HG03575 (cell line): ENCODE results near the gene ABCF3.

Source experiments
- ATAC-seq: cut with Tn5 transposase; IDR thresholded peaks from one replicate; pipeline ENCODE4 v1.9.1; 2021; ENCODE audit not compliant: unreplicated experiment, insufficient number of reproducible peaks, low FRiP score; ENCODE audit errors: extremely low read depth

Gene ABCF3

DNA sequence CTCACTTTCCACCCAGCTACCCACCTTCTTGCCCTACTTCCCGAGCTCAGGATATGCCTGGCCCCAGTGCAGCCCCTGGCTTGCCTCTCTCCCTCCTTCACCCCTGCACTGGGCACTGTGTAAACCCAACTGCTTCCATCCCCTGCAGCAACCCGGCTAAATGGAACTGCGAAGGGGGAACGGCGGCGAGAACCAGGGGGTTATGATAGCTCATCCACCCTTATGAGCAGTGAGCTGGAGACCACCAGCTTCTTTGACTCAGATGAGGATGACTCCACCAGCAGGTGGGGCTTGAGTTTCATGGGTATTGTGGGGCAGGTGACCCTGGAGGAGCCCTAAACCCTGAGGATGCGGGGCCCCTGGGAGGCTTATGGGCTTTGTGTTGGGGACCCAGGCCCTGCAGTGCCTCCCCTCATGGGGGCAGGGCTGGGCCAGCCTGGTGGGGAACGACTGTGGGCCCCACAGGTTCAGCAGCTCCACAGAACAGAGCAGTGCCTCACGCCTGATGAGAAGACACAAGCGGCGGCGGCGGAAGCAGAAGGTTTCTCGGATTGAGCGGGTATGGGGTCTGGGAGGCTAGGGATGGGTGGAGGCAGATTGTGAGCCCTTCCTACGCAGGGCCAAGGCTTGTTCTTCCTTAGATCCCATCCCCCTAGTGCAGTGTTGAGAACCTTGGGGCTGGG, 21.2 kb upstream of the ABCF3 start:
- ATAC-seq = no peak

DNA sequence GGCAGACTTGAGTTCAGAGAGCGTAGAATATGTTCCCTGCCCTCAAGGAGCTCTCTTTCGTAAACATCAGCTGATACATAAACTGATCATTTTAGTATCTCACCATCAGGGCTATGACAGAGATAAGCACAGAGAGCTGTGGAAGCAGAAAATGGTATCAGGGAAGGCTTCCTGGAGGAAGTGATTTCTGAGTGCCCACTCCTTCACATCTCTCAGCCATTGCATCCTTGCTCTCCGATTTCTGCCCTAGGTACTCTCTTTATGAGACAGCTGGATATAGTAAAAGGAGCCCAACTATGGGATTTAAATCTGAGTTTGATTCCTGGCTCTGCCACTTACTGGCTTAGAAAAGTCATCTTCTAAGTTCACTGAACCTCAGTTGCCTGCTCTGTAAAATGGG, 20.5 kb upstream of the ABCF3 start:
- no peak for ATAC-seq

DNA sequence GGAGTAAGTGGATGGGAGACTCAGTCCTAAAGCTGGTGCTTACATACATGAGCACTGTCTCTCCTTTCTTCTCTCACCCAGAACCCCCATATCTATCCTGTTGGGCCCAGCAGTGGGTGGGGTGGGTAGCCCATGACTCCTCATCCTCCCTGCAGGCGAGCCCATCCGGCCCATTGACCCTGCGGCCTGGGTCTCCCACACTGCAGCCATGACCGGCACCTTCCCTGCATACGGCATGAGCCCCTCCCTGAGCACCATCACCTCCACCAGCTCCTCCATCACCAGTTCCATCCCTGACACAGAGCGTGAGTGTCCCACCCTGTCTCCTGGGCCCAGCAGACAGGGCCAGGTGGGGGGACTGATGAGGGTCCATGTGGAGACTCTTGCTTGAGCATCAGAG, 19.3 kb upstream of the ABCF3 start:
- ATAC-seq = no peak

DNA sequence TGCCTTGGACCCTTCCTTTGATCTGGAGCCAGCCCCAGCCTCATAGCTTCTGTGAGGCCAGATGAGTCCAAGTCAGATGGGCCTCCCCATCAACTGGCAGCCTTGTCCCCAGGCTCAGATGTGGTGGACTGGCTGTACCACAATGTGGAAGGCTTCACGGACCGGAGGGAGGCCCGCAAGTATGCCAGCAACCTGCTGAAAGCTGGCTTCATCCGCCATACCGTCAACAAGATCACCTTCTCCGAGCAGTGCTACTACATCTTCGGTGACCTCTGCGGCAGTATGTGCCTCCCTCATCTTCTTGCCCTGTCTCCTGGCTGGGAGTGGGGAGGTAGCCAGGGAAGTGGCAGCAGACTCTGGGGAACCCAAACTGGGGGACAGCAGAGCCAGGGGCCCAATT, 18.2 kb upstream of the ABCF3 start:
- no peak for ATAC-seq

DNA sequence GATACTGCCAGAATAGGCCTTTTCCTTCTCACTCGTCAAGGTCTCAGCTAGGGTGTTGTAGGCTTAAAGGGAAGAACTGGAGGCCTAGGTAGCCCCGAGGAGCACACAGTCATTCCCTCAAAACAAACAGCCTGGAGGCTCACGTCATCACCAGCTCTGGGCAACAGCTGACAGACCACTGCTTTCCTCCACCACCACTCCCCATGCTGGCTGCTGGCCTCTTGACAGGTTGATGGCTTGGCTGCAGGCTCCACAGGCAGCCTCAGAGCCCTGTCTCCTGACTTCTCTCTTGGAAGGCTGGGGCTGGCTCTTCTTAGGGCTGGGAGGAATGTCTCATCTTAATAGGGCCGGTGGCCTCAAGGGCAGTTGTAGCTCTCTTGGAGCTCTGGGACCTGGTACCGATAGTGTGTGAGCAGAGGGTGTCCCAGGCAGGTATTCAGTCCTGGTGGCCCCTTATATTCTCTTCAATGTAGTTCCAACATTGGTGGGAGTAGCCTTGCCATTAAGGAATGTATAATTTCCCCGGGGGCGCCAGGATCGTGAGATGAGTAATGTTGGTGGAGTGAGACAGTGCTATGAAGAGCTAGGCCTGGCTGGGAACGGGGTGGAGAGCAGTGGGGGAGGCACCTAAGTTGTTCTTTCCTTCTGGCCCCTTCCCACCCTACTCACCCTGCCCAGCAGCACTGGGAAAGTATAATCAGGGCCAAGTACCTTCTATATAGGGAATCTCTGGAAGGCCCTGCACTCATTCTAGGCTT, 17.5 kb upstream of the ABCF3 start:
- no peak for ATAC-seq

DNA sequence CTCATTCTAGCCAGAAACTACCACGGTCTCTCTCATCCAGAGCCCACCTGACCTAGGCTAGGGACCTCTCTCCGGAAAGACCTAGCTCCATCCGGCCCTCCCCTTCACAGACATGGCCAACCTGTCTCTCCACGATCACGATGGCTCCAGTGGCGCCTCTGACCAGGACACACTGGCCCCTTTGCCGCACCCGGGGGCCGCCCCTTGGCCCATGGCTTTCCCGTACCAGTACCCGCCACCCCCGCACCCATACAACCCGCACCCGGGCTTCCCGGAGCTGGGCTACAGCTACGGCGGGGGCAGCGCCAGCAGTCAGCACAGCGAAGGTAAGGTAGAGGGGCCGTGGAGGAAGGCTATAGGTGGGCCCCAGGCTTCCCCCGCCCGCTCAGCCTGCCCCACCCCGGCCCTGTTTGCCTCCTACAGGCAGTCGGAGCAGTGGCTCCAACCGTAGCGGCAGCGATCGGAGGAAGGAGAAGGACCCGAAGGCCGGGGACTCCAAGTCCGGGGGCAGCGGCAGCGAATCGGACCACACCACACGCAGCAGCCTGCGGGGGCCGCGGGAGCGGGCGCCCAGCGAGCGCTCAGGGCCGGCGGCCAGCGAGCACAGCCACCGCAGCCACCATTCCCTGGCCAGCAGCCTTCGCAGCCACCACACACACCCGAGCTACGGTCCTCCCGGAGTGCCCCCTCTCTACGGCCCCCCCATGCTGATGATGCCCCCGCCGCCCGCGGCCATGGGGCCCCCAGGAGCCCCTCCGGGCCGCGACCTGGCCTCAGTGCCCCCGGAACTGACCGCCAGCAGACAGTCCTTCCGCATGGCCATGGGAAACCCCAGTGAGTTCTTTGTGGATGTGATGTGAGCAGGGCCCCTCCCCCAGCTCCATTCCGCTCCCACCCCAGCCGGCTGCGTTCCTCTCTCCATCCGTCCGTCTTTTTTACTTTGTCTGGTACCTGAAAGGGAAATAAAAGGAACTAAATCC, 15.8 kb upstream of the ABCF3 start:
- ATAC-seq = no peak

DNA sequence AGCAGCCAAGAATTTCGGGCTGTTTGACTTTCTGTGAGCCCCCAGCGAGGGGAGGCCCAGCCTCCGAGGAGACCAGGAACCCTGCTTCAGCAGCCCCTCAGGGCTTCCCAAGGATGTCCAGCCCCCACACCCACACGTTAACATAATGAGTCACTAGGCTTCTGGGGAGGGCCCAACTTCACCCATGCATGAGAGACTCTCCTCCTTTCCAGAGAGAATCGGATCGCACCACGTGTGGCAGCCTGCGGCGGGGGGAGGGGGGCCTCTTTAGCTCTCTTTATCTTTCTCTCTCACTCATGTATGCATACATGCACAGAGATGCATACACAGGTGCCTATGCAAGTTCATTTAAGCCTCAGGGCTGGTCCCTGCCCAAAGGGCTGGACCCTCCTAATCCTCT, 14.4 kb upstream of the ABCF3 start:
- no peak for ATAC-seq

DNA sequence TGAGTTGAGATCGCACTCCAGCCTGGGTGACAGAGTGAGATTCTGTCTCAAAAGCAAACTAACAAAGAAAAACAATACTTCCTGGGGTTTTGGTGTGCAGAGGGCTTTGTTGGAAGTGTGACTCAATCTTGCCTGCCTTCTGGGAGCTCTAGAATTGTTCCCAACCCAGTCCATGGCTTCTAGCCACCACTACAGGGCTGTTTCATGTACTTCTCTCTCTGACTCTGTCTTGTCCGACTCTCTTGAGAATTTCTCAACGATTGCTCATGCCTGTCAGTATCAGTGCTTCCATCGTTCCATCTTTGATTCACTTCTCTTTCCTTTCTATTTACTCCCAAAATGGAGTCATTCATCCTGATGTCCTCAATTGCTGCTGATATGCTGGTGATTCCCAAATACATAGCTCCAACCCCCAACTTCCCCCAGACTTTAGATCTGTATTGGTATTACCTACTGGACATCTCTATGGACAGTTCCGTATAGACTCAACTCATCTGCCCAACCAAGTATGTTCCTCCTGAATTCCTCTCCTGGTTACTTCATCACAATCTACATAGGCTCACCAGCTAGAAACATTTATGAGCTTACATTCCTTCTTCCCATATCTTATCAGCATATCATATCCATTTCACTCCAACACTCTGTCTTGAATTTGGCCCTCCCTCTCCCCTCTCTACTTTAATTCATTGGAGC, 13.2 kb upstream of the ABCF3 start:
- no peak for ATAC-seq

DNA sequence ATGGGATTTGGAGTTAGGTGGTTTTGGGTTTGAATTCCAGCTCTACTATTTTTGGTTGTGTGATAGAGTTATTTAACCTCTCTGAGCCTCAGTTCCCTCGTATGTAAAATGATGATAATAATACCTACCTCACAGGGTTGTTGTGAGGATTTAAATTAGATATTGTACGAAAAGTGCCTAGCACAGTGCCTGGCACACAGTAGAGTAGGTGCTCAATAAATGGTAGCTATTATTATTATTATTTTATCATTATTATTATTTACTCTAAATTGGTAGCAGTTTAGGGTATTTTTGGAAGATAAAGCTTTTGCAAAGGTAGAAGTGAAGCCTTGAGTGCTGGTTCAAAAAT, 12.7 kb upstream of the ABCF3 start:
- no peak for ATAC-seq

DNA sequence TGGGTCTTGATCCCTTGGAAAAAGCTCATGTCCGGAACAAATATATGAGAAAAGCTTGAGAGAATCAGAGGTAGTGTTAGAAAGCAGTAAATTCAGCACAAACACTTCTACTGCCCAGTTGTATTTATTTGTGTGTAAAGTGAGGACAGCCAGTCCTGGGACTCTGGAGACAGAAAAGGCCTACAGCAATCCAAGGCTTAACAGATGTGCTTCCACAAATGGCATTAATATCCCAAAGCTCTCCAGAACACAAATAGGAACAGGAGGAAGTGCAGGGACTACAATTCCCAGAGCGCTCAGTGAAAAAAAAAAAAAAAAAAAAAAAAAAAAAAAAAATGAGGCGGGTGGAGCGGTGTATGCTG, 11.7 kb upstream of the ABCF3 start:
- ATAC-seq = no peak

DNA sequence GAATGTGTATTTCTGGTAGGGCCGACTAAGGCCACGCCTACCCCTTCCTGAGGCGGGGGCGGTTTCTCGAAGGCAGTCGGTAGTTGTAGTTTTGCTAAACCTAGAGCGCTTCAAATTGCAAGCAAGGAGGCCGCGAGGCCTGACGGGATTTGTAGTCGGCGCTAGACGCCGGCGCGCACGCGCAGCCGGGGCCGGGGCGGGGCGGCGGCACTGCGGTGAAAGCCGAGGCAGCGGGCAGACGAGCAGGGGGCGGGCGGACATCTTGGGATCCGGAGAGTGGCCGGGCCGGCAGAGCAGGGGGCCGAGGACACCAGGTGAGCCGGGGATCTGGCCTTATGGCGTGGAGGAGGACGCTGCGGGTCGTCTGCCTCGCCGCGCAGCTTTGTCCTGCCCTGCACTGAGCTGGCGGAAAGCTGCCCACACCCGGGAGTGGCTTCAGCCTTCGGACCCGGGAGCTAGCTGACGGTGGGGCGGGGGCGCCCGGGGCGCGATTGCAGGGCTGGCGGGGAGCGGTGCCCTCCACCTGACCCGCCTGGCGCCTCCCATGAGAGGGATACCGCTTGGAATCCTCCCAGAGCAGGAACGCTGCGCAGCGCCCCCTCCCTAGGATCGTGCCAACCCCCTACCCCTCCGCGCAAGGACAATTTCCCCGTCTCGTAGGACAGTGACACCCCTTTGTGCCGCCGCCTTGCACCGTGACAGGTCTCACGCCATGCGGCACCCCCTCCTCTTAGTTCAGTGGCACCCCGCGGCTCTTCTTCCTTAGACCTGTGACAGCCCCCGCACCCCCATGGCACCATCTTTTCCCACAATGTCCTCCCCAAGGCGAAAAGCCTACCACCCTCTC, 11.1 kb upstream of the ABCF3 start, which contains the start of gene AP2M1:
Gene AP2M1, plus strand, starts transcription at position 210 of the 847 bp plus-strand sequence. CDS start 2,139 bp downstream, outside the sequence.
- ATAC-seq = peak; percentile 85

DNA sequence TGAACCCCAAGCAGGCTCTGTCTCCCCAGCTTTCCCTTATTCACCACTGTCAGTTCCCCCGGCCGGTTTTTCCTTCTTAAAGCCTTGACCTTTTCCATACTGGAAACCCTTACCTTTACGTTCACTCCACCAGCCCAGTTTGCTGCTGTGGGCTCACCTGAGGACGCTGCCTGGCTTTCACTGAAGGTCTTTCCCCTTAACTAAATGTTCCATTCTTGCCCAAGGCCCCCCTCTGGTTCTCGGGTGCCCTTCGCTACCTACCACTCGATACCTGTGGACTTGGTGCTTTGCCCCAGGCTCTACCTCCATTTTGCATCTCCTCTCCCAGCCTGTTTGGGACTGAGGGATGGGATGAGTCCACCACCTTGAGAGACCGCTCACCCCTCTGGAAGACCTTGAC, 10.5 kb upstream of the ABCF3 start:
- no peak for ATAC-seq

DNA sequence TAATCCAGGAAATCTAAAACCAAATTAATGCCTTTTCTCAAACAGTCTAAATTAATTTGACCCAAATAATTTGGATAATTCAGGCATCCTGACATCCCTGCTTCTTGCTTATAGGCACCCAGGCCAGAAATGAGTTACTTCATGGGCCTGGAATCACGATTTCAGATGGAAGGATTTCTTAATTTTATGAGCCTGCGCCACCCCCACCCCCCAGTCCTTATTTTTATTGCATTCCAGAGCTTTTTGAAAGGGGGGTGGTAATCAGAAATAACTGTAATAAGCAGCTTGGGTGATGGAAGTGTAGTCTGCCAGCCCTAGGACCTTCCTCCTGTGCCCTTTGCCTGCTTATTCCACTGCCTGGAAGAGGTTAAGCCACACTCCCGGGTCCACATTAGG, 10.0 kb upstream of the ABCF3 start:
- ATAC-seq = no peak

DNA sequence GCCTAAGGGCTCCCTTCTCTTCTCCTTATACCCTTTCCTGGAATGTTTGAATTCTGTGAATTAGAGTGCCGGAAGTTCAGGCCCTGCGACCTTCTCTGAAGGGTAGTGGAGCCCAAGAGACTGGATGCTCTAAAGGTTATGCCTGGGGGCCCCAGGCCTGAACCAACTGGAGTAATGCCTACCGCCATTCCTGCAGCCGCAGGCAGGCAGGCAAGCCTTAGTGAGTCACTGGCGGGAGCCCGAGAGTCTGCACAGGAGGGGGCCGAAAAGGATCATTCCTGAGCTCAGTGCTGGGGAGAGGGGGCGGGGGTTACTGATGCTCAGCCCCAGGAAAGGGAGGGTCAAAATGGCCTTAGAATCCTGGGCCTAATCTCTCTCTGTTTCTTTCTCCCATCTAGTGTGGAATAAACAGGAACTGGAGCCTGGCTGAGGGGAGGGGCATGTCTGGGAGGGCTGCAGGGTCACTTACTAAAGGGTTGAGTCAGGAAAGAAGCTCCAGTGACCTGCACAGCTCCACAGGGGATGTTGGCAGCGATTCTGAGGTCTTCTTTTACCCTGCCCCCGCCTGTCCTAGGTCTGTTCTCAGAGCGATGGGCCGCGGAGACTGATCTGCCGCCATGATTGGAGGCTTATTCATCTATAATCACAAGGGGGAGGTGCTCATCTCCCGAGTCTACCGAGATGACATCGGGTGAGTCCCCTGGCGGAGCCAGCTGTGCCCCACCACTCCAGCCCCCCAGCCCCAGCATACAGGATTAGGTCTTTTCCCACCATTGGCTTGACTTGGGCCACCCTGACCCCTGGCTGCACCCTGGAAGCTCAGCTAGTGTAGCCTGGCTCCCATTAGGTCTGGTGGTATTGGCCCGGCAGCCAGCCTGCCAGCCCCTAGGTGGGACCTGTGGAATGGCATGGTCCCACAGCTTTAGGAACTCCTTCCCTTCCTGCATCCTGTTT, 9.3 kb upstream of the ABCF3 start:
- no peak for ATAC-seq

DNA sequence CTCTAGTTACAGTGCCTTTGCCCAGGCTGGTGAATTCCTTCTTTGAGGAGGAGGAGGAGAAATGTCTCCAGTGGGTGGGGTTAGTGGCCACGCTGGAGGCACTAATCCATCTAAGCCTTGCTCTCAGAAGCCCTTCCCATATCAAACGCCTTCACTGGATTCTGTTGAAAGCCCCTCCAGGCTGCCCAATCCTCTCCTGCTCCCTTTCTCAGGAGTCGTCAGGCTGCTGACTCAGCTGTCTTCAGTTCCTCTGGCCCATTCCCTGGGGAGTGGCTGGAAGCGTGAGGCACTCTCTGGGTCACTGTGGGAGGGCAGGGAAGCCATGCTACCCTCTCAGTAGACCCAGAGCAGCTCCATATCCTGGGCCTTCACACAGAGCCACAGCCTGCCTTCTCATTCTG, 8.7 kb upstream of the ABCF3 start:
- ATAC-seq = no peak

DNA sequence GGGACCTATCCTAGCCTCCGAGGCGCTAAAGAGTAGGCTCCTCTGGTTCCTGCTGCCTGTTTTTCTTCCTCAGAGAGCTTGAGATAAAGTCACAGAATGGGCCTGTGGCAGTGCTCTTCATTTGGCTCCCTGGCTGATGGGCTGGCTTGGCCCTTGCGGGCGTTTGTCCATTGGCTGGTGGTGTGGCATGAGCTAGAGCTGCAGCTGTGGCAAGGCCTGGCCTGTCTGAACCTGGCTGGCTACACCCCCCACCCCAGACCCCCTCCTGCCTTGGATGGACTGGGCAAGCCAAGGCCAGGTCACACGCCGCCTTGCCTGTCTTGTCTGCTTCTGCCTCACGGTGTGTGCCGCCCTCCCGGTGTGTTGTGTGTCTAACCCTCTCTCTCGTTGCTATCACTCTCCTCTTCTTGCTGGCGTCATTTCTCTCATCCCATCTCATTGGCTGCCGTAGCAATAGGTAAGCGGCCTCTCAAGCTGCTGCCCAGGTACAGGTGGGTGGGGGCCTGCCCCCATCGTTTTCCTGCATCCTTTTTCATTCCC, 8.2 kb upstream of the ABCF3 start:
- ATAC-seq = no peak

DNA sequence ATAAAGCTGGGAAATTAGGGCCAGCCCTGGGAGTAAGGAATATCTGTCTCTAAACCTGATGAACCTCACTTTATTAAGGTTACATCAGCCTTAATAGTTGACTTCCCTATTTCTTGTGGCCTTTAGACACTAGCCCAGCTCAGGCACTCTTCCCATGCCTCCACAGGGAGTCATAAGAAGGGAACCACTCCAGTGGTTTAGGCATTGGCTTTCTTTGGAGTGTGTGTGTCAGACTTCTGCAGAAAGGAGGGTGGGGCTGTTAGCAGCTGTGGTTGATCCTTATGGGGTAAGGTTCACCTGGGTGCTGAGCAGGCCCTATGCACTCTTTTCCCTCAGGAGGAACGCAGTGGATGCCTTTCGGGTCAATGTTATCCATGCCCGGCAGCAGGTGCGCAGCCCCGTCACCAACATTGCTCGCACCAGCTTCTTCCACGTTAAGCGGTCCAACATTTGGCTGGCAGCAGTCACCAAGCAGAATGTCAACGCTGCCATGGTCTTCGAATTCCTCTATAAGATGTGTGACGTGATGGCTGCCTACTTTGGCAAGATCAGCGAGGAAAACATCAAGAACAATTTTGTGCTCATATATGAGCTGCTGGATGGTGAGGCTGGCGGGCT, 7.4 kb upstream of the ABCF3 start:
- no peak for ATAC-seq
